Activated CD4-positive, CD25-positive, alpha-beta regulatory T cell (primary cell): Measurements from ENCODE around the gene TMEM53.
"Not testable (repeated sequence)": the region's sequence is repeated elsewhere in the genome, so short reads cannot be mapped to it uniquely, and the experiment has no call there.

ENCODE experiments used
- DNase-seq, 4 experiments: peaks; one replicate each; lab custom pipeline; 2025; lab: John Stamatoyannopoulos, UW

Gene TMEM53

DNA sequence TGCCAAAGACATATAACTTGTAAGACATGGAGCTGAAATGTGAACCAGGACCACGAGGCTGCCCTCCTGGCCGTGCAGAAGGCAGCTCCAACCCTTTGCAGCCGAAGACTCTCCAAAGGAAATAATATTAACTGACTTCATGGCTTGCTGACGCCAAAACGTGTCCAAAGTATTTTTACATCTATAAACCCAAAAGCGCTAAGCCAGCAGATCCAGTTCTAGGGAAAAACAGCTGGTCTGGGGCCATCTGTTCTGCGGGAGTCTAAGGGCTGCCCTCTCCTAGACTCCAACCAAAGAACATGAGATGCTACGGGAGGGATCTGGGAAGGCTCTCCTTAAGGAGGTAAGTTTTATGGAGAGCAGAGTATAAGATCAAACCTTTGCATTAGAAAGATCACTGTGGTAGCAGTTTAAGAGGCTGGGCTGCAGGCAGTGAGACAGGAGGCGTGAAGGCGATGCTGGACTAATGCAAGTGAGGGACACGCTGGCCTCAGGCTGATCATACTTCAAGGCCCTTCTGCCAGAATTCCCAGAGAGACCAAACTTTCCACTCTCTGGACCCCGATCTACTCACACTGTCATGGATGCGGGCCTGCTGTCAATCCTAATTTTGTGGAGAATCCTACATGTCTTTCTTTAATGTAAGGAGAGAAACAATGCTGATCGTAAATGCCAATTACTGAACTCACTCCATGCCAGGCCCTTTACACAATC, 1.2 kb downstream of the TMEM53 start:
- DNase-seq: no peak

- no peak for DNase-seq
These were observed 1.9 kb downstream of the TMEM53 start for GRCh38 chr1:44672254-44672955.

- DNase-seq: no peak
These were observed 3.3 kb downstream of the TMEM53 start for GRCh38 chr1:44670751-44671640.

- DNase-seq: not testable (repeated sequence)
These were observed 7.6 kb downstream of the TMEM53 start for GRCh38 chr1:44666719-44667118.

GRCh38 chr1:44664730-44665370, 9.4 kb downstream of the TMEM53 start:
- DNase-seq: no peak

GRCh38 chr1:44663417-44663816, 10.9 kb downstream of the TMEM53 start:
- DNase-seq: no peak

- DNase-seq: no peak
These were observed 11.6 kb downstream of the TMEM53 start for GRCh38 chr1:44662683-44663030.

- DNase-seq: no peak
These were observed 12.2 kb downstream of the TMEM53 start for GRCh38 chr1:44661781-44662682.

- DNase-seq: no peak
These were observed 14.1 kb downstream of the TMEM53 start for GRCh38 chr1:44660176-44660575.

GRCh38 chr1:44659566-44659965, 14.7 kb downstream of the TMEM53 start:
- no peak for DNase-seq

- DNase-seq: no peak
These were observed 18.7 kb downstream of the TMEM53 start for GRCh38 chr1:44655609-44656008.

DNA sequence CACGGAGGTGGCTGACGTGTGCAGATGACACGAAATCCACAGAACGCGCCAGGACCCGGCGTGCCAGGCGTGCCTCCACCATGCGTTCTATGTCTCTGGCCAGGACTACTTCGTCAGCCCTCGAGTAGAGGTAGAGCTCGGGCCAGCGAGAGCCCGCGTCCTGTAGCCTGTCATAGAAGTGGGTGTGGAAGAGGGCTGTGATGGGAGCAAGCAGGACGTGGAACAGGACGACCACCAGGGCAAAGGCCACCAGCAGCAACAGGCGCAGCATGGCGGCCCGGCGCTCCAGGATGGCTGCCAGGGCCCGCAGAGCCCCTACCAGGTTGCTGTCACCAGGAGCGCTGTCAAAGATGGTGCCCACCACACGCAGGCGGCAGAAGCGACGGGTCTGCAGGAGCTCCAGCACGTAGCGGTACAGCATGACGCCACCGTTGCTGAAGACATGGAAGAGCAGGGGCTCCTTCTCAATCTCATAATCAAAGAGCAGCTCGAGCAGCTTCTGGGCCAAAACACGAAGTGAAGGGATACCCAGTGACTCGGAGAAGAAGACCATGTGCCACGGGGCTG, 19.6 kb downstream of the TMEM53 start:
- no peak for DNase-seq

DNA sequence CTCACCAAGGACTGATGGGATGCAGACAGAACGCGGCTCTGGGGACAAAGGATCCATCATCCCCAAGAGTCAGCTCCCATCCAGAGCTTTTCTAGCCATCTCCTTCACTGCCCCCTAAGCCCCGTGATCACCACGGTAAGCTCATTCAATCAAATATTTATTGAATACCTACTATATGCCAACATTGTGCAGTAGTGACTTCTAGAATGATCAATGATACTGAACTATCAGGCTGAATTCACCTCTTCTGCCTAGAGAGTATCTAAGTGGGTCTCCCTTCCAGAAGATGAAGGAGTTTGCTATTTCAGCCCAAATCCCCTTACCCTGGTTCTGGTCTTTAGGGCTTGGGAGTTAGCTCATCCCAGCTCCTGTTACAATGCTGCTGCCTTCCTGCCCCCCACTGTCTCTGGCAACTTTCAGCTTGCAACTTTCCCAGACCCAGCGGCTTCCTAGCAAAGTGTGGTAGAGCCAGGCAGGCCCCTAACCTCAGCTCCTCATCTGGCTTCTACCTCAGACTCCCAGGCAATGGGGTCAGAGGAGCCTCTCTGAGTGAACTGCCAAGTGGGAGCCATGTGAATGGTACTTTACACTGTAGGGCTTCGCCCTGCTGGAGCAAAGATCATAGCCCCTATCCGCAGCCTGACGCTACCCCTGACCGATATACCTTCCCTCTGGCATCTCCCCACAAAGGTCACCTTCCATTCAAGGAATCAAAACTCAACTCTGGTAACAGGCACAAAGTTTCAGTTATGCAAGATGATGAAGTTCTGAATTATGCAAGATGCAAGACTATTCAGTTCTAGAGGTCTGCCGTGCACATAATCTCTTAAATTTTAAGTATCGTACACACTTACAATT, 20.9 kb downstream of the TMEM53 start:
- DNase-seq: no peak

DNA sequence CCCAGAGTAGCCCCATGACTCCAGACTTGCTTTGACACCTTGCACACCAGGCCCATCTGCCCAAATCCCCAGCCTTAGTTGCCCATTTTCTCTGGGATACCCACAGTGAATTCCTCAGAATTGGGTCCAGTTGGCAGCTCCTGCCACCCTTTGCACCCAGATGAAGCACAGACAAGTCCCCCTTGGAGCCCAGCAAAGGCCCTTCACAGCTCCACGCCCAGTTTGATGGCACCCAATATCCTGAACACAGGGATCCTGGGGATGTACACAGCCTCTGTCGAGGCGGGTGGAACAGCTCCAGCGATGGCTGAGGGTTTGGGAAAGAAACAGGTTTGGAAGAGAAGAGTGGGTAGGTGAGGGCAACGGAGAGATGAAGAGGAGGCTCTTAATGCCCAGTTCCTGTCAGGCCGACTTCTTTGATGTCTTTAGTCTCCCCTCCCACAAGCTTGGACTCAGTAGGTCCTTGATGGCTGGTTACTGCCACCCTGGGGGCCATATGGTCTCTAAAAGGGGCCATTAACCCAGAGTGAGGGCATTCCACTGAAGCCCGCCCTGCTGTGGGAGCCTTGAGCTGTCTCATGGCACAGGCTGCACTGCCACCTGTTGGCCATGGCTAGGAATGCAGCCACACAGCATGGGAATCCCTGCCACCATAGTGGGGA, 21.7 kb downstream of the TMEM53 start:
- peak; percentile 43 to 70 (median 56) for DNase-seq

- no peak for DNase-seq
These were observed 23.2 kb downstream of the TMEM53 start for GRCh38 chr1:44651069-44651468.

DNA sequence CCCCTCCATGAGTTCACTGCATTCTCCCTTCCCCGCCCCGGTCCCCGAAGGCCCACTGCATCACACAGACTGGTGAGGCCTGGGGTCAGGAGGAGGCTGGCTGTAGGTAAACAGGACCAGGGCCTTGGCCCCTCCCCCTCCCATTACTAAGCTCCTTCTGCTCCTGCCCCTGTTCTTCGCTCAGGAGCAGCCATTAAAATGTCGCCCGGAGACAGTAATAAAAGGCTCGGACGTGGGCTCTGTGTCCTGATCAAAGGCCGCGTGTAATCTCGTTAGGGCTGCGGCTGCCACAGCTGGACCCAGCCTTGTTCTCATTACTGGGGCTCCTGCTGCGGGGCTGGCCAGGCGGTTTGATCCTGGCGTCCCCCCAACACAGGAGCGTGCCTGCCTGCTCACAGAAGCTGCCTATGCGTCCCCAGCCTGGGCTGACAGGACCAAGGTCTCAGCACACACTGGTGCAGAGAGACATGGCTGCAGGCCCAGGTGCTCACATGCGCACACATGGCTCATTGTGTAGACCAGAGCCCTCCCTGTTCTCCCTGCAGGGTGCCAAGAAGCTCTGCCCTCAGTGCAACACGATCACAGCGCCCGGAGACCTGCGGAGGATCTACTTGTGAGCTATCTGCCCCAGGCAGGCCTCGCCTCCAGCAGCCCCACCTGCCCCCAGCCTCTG, 24.0 kb downstream of the TMEM53 start:
- DNase-seq: no peak

GRCh38 chr1:44649788-44650158, 24.5 kb downstream of the TMEM53 start:
- no peak for DNase-seq

DNA sequence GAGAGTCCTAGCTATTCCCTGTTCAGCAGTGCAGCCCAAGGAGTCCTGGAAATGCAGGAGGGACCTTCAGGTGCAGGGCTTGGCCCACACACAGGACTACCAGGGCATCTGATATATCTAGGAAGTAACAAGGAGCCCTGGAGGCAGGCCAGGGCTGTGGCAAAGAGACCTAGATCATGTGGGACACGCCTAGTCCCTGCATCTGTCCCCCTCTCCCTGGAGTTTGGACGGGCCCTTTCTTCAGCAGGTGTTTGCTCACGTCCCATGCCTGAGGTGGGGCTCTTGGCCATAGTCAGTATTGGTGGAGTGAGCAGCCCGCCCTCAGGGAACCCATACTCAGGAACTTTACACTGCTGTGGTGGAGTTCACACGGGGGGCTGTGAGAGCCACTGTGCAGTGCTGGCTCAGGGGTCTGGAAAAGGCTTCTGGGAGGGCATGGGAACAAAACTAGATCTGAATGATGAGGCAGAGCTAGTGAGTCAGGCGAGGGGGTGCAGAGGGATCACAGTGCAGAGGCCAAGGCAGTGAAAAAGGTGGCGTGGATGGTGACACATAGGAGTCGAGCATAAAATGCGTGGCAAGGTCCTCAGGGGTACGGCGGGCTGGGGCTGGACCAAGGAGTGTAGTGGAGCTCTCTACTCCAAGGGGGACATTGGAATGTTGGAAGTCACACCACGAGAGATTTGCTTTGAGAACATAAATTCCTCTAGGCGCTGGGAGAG, 25.6 kb downstream of the TMEM53 start:
- no peak for DNase-seq
